ENCODE measurements around the gene CBX1.

Gene CBX1

DNA sequence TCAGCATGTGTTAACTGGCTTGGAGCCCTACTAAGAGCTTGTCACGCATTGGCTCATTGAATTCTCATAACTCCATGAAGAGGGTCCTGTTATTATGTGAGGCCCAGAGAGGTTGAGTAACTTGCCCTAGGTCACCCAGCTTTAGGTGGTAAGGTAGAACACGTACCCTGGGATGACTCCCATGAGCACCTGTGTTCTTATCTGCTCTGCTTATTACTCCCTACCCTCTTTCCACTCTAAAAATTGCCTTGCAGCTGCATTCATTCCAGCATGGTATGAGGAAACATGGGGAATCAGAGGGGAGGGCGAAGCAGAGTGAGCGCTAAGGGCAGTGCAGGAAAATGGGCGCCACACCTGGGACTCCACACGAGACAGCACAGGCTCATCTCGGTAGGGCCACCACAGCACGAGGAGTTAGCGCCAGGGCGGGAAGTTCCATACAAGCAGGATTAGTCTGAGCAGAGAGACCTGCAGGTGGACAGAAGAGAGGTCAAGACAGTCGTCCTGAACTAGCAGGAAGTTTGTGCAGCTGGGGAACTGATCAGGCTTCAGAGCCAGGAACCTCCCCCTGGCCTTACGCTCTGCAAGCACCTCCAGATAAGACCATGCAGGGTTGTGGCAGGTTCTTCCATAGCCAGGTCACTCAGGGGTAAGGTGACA, 73.8 kb downstream of the CBX1 start:
- in situ Hi-C loops (cut with HindIII; ENCODE audit: low sequenced_read_pairs): no loop called here

GRCh38 chr17:48026502-48027321, 74.6 kb downstream of the CBX1 start:
- in situ Hi-C loops (cut with HindIII; ENCODE audit: low sequenced_read_pairs): no loop called here

DNA sequence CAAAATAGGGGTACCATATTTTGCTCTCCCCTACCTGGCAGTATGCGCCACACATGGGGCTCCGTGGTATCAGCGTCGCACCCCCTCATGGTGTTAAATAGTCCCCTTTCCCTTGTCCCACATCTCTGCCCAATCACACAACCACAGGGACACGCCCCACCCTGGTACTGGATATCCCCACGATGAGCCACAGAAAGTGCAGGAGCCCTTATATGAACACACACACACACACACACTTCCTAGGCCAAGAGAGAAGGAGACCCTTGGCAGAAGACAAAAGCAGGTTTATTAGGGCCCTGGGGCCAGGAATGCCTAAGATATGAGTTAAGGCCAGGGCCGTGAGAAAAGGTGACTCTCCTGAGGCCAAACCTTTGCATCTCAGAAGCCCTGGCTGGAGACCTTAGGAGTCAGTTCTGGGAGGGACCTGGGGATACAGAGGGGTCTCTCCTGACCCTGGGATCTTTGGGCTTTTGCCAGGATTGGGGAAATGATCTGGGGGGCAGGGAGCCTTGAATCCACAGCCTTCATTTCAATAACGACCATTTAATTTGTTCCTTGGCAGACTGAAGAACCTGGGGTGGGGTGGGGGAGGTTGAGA, 75.3 kb downstream of the CBX1 start:
- in situ Hi-C loops (cut with HindIII; ENCODE audit: low sequenced_read_pairs): no loop called here

DNA sequence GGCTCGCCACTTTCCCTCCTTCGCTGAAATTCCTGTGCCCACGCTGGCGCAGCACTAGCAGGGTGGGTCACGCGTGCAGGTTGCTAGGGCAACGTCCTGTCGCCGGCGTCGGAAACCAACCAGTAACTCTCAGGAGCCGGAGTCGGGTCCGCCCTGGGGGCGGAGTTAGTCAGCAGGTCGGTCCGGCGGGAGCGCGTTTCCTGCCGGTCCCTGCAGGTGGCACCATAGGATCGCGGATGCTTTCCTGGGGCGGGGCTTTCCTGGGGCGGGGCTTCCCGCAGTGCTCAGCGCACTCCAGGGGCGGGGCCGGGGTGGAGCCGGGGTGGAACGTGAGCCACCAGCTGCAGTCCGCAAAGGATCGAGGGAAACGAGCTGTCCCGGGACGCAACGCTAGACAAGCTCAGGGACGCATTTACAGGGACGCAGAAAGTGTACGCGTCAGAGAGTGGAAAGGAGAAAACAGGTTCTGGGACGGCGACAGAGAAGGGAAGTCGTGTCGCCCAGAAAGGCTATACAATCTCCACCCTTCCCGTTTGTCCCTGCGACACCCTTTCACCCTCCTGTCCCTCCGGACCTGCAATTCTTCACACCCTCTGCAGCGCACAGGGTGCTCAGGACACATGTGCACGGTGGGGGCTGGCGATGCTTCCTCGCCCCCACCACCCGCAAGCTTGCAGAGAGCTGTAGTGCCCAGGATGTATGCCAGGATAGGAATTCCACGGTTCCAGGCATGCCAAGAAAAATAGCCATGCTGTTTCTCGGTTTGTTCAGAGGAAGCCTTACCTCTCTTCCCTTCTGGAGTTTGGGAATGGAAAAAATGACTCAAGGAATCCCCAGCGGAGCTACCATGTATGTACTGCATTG, 76.0 kb downstream of the CBX1 start:
- in situ Hi-C loops (cut with HindIII; ENCODE audit: low sequenced_read_pairs): no loop called here

- in situ Hi-C loops (cut with HindIII; ENCODE audit: low sequenced_read_pairs): no loop called here
Measured at GRCh38 chr17:48024149-48025039, 76.9 kb downstream of the CBX1 start.

DNA sequence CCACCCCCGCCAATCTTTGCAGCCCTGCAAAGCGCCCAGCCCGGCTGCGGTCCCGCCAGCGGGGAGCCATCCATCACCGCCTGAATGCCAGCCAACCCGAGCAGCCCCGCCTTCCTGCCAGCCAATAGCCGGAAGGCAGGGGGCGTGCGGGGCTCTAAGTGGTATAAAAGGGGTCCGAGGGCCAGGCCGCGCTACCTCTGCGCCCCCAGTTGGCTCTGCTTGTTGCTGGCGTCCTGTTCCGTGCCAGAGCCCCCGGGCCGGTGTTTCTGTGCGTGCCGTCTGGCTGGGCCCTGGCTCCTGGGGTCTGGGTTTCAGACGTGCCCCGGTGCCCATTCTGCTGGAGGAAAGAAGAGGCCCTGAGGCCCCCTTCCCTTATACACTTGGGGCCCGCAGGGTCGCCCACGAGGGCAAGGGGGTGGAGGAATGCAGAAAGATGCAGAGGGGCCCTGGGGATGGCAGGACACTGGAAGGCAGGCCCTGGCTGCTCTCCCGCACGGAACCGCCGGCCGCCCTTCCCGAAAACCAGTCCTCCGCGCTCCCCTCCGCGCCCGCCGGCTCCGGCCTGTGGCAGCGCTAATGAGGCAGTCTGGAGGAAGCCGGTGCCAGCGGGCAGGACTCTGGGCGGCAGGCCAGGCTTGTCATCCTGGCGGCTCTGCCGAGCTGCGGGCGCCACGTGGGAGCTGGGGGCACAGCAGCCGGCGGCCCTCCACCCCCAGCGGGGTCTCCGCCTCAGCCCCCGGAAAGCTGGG, 77.7 kb downstream of the CBX1 start:
- in situ Hi-C loops (cut with HindIII; ENCODE audit: low sequenced_read_pairs): no loop called here

GRCh38 chr17:48022901-48023300, 78.4 kb downstream of the CBX1 start:
- in situ Hi-C loops (cut with HindIII; ENCODE audit: low sequenced_read_pairs): no loop called here

DNA sequence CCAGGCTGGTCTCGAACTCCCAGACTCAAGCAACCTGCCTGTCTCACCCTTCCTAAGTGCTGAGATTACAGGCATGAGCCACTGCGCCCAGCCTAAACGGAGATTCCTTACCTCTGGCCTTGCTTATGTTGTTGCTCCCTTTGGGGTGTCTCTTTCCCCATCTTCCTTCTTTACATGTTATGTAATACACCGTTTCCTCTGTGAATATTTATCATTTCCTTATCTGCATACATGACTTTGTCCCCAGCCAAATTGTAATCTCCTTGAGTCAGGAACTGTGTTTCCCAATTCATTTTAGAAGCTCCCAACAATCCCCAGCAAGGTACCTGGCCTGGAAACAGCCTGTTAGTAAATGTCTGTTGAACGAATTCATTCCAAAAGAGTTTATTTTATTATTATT, 79.3 kb downstream of the CBX1 start:
- in situ Hi-C loops (cut with HindIII; ENCODE audit: low sequenced_read_pairs): no loop called here

Measured in DLD1 (cell line).